IMR-90 (cell line): ENCODE measurements around the gene CMTR1. TPM values are rescaled to one million over a fixed set of nuclear protein-coding genes. Genes with fewer than 3 reads are reported as not detected.

Source experiments
- ATAC-seq: fragments of 200-7000 bp; cut with Tn5 transposase; 2 replicates; pipeline ENCODE4 v1.9.1; 2020; ENCODE audit warnings: low read depth, mild to moderate bottlenecking, moderate library complexity
- BruUV-seq: library from RNA; stranded (reverse); fragments of 400-500 nt; replicated peaks from 2 replicates; lab custom pipeline; 2021; lab: Mats Ljungman, UMichigan
- CTCF ChIA-PET: fragments of 300-600 bp; formaldehyde crosslinking; extraction: SDS; loops from one replicate; lab custom pipeline; 2021; ENCODE audit warnings: antibody characterized with exemption; lab: Yijun Ruan, JAX
- POLR2A ChIA-PET: fragments of 300-600 bp; sonication (Branson Sonifier 250); formaldehyde crosslinking; loops from one replicate; lab custom pipeline; 2022; ENCODE audit warnings: antibody characterized with exemption; ENCODE audit not compliant: unreplicated experiment; lab: Charles Lee
- DNase-seq: peaks from one replicate; pipeline ENCODE4 v3.0.0; 2013
- H2AFZ ChIP-seq: replicated peaks from 2 replicates; pipeline ENCODE3; 2013; ENCODE audit warnings: low read length, mild to moderate bottlenecking; ENCODE audit not compliant: poor library complexity
- H2AK5ac ChIP-seq: 2 replicates; pipeline ENCODE4 v1.6.1; 2013; ENCODE audit warnings: low read depth, low read length, inconsistent platforms
- H2AK9ac ChIP-seq: replicated peaks from 2 replicates; pipeline ENCODE3; 2013; ENCODE audit warnings: mild to moderate bottlenecking, low read depth, low read length, moderate library complexity; ENCODE audit not compliant: poor library complexity
- H2BK120ac ChIP-seq: 2 replicates; pipeline ENCODE4 v1.6.1; 2013; ENCODE audit warnings: low read depth, low read length, inconsistent platforms
- H2BK15ac ChIP-seq: 3 replicates; pipeline ENCODE4 v1.6.1; 2013; ENCODE audit warnings: low read depth, low read length, inconsistent platforms
- H2BK20ac ChIP-seq: 2 replicates; pipeline ENCODE4 v1.6.1; 2013; ENCODE audit warnings: low read depth, mild to moderate bottlenecking, inconsistent platforms, low read length, moderate library complexity
- H2BK5ac ChIP-seq: 2 replicates; pipeline ENCODE4 v1.6.1; 2013; ENCODE audit warnings: mild to moderate bottlenecking, low read depth, low read length, inconsistent platforms; ENCODE audit not compliant: poor library complexity, severe bottlenecking
- H3K14ac ChIP-seq: replicated peaks from 2 replicates; pipeline ENCODE4 v1.6.1; 2013; ENCODE audit warnings: low read depth, low read length, inconsistent platforms
- H3K18ac ChIP-seq: 2 replicates; pipeline ENCODE4 v1.6.1; 2013; ENCODE audit warnings: low read depth, low read length, control low read depth
- H3K23ac ChIP-seq: 2 replicates; pipeline ENCODE4 v1.6.1; 2013; ENCODE audit warnings: low read depth, low read length, inconsistent platforms
- H3K27ac ChIP-seq: 2 replicates; pipeline ENCODE4 v1.5.1; 2013; ENCODE audit warnings: mild to moderate bottlenecking, control low read depth, low read length; ENCODE audit not compliant: insufficient read depth
- H3K27me3 ChIP-seq: 2 replicates; pipeline ENCODE4 v1.6.1; 2013; ENCODE audit warnings: low read length; ENCODE audit not compliant: control insufficient read depth, insufficient read depth
- H3K36me3 ChIP-seq: 2 replicates; pipeline ENCODE4 v1.6.1; 2013; ENCODE audit warnings: low read length, mixed read lengths; ENCODE audit not compliant: control insufficient read depth, insufficient read depth
- H3K4ac ChIP-seq: 2 replicates; pipeline ENCODE4 v1.6.1; 2013; ENCODE audit warnings: low read depth, low read length, inconsistent platforms
- H3K4me1 ChIP-seq: 2 replicates; pipeline ENCODE4 v1.6.1; 2013; ENCODE audit warnings: low read length, mixed read lengths; ENCODE audit not compliant: control insufficient read depth, insufficient read depth
- H3K4me2 ChIP-seq: 2 replicates; pipeline ENCODE4 v1.6.1; 2013; ENCODE audit warnings: low read depth, mild to moderate bottlenecking, control low read depth, low read length, moderate library complexity
- H3K4me3 ChIP-seq: 2 replicates; pipeline ENCODE4 v1.5.1; 2013; ENCODE audit warnings: low read depth, mild to moderate bottlenecking, control low read depth, low read length, moderate library complexity; ENCODE audit not compliant: insufficient read depth
- H3K56ac ChIP-seq: 2 replicates; pipeline ENCODE4 v1.6.1; 2013; ENCODE audit warnings: low read length, inconsistent platforms; ENCODE audit not compliant: insufficient read depth; ENCODE audit errors: extremely low read depth
- H3K79me1 ChIP-seq, 2 experiments: 2 replicates each; pipeline ENCODE4 v1.6.1; 2013; ENCODE audit warnings: low read length in 2 of 2, inconsistent platforms in 1 of 2, low read depth in 1 of 2
- H3K9ac ChIP-seq: 2 replicates; pipeline ENCODE4 v1.6.1; 2013; ENCODE audit warnings: low read depth, low read length, control low read depth
- H3K9me1 ChIP-seq: 2 replicates; pipeline ENCODE4 v1.6.1; 2013; ENCODE audit warnings: low read length, inconsistent platforms; ENCODE audit not compliant: insufficient read depth
- H3K9me3 ChIP-seq: 2 replicates; pipeline ENCODE4 v1.6.1; 2013; ENCODE audit warnings: low read length; ENCODE audit not compliant: control insufficient read depth, insufficient read depth
- H4K20me1 ChIP-seq: 2 replicates; pipeline ENCODE4 v1.6.1; 2013; ENCODE audit warnings: low read length, inconsistent platforms; ENCODE audit not compliant: insufficient read depth
- H4K5ac ChIP-seq: 2 replicates; pipeline ENCODE4 v1.6.1; 2013; ENCODE audit warnings: mild to moderate bottlenecking, low read depth, low read length, control low read depth
- H4K8ac ChIP-seq, 2 experiments: 2 replicates each; pipeline ENCODE4 v1.6.1; 2013; ENCODE audit warnings: low read depth in 2 of 2, low read length in 2 of 2, control low read depth in 1 of 2, inconsistent platforms in 1 of 2
- H4K91ac ChIP-seq: 2 replicates; pipeline ENCODE4 v1.6.1; 2013; ENCODE audit warnings: low read depth, low read length, inconsistent platforms; ENCODE audit not compliant: insufficient read depth
- BHLHE40 ChIP-seq: fragments of 150-350 bp; IDR thresholded peaks from 2 replicates; pipeline ENCODE4 v1.6.1; 2016; ENCODE audit warnings: mild to moderate bottlenecking, low read depth, low read length
- CEBPB ChIP-seq: IDR thresholded peaks from 2 replicates; pipeline ENCODE4 v1.6.1; 2012; ENCODE audit warnings: low read depth, low read length, improper control_type of control experiment
- CHD1 ChIP-seq: IDR thresholded peaks from 2 replicates; pipeline ENCODE4 v1.6.1; 2012; ENCODE audit warnings: low read depth, low read length, improper control_type of control experiment
- FOS ChIP-seq: fragments of 150-350 bp; IDR thresholded peaks from 2 replicates; pipeline ENCODE4 v1.6.1; 2016; ENCODE audit warnings: low read depth, low read length
- MAFK ChIP-seq: IDR thresholded peaks from 2 replicates; pipeline ENCODE4 v1.6.1; 2012; ENCODE audit warnings: low read depth, low read length, improper control_type of control experiment
- MXI1 ChIP-seq: IDR thresholded peaks from 2 replicates; pipeline ENCODE4 v1.6.1; 2012; ENCODE audit warnings: low read depth, mild to moderate bottlenecking, low read length, moderate library complexity, borderline replicate concordance
- NFE2L2 ChIP-seq: fragments of 150-350 bp; IDR thresholded peaks from 2 replicates; pipeline ENCODE4 v1.6.1; 2016; ENCODE audit warnings: low read depth, mild to moderate bottlenecking, low read length
- RAD21 ChIP-seq: IDR thresholded peaks from 2 replicates; pipeline ENCODE4 v1.6.1; 2012; ENCODE audit warnings: low read length, improper control_type of control experiment
- RCOR1 ChIP-seq: IDR thresholded peaks from 2 replicates; pipeline ENCODE4 v1.6.1; 2012; ENCODE audit warnings: mild to moderate bottlenecking, low read length, improper control_type of control experiment; ENCODE audit not compliant: insufficient replicate concordance
- RFX5 ChIP-seq: IDR thresholded peaks from 2 replicates; pipeline ENCODE4 v1.8.0; 2012; ENCODE audit warnings: low read depth, mild to moderate bottlenecking, low read length, moderate library complexity
- SMC3 ChIP-seq: fragments of 150-350 bp; IDR thresholded peaks from 2 replicates; pipeline ENCODE4 v1.6.1; 2016; ENCODE audit warnings: low read depth, mild to moderate bottlenecking, antibody characterized with exemption, low read length, moderate library complexity
- WGBS, 2 experiments: methylation state at CpG; one replicate each; pipeline versions ENCODE4 v1.1.5 to v1.1.7; 2013; ENCODE audit warnings: missing lambda C conversion rate in 2 of 2; ENCODE audit not compliant: insufficient read length in 1 of 2; ENCODE audit errors: extremely low coverage in 2 of 2; 5-methylcytosine and 5-hydroxymethylcytosine counted together
- dilution Hi-C: fragments of 300-500 bp; cut with HindIII; formaldehyde crosslinking; loops from one replicate; pipeline ENCODE4 v1.14.3; 2018; ENCODE audit warnings: low sequenced_read_pairs; ENCODE audit not compliant: unreplicated experiment
- in situ Hi-C: fragments of 300-500 bp; cut with MboI; formaldehyde crosslinking; loops from 3 replicates; pipeline ENCODE4 v1.14.3; 2019; ENCODE audit warnings: low sequenced_read_pairs, inconsistent platforms, mixed read lengths
- intact Hi-C: fragments of 100-400 bp; cut with micrococcal nuclease; formaldehyde crosslinking; loops from 2 replicates; pipeline ENCODE4 v1.10.0; 2022
- polyA plus RNA-seq, 3 experiments: library from polyadenylated mRNA; depleted of rRNA; stranded (reverse); fragments of >200 nt; gene quantifications; 2 replicates each; pipeline ENCODE4 v1.2.3, GENCODE V29; 2012; ENCODE audit warnings: low replicate concordance in 1 of 3
- total RNA-seq: library from RNA; depleted of rRNA; stranded (reverse); fragments of >200 nt; gene quantifications from 2 replicates; pipeline ENCODE4 v1.2.3, GENCODE V29; 2012
- TF ChIP-seq, protein P1 (sequence below): fragments of 150-350 bp; IDR thresholded peaks from 2 replicates; pipeline ENCODE4 v1.6.1; 2017; ENCODE audit warnings: mild to moderate bottlenecking, antibody characterized with exemption, low read length, low read depth
- TF ChIP-seq, protein P2 (sequence below): conservative IDR thresholded peaks from 2 replicates; pipeline ENCODE4 v1.5.1; 2012; ENCODE audit warnings: mild to moderate bottlenecking, low read depth, low read length, improper control_type of control experiment

The CMTR1 gene
- total and polyA plus RNA-seq, 2 of the 4 experiments (the other 2 are of a cell fraction), result 22.6 to 30.1 TPM

DNA sequence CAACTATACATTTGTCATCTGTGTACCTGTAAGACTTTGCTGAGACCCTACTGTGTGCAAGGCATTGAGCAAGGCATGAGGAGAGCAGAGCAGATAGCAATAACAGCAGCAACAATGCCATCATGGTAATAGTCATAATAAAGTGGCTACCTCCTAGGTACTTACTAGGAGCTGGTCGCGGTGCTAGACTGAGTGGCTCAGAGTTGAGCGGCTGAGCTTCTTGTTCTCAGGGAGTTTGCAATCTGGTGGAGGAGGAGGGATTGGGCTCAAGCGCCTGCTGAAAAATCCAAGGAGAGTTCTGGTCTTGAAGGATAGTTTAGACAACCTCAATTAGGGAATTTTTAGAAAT, 91.9 kb downstream of the CMTR1 start (continued):
- TF ChIP-seq, protein P1, sequence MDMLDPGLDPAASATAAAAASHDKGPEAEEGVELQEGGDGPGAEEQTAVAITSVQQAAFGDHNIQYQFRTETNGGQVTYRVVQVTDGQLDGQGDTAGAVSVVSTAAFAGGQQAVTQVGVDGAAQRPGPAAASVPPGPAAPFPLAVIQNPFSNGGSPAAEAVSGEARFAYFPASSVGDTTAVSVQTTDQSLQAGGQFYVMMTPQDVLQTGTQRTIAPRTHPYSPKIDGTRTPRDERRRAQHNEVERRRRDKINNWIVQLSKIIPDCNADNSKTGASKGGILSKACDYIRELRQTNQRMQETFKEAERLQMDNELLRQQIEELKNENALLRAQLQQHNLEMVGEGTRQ, result no peak
- no peak for TF ChIP-seq CEBPB

DNA sequence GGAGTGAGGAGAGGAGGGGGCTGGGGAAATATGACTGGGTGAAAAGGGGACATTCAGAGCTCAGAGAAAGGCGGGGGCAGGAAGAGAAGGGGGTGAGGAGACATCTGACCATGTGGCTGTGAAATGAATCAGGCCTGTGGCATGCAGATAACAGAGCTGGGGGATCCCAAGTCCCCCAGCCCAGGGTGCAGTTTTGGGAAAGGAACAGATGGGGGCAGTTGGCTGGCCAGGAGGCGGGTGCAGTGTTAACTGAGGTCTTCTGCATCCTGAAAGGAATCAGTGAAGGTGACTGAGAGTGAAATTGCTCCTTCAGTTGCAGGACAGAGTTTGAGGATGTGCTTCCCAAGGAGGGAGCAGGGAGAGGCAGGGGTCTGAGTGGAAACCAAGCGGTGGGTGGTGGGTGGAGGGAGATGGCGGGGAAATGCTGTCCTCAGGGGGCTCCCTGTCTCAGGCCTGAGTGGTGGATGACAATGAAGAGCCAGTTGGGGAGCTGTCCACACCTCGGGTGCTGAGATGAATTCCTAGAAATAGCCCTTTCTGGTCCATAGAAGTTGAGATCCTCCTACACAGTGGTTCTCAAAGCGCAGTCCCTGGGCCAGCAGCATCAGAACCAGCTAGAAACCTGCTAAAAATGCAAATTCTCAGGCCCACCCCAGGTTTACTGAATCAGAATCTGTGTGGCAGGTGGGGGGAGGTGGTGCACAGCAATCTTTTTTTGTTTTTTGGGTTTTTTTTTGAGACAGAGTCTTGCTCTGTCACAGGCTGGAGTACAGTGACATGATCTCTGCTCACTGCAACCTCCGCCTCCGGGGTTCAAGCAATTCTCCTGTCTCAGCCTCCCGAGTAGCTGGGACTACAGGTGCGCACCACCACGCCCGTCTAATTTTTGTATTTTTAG, 92.7 kb downstream of the CMTR1 start:
- Histone ChIP-seq H3K9ac (no peak overlapping the region), H3K56ac (no peak overlapping the region), H4K91ac (no peak overlapping the region), H3K4me3 (no peak overlapping the region), H2AK9ac (peak overlapping the region; percentile 1), H3K9me3 (no peaks in the 10 kb centered on the region), H3K79me1 (no peaks in the 10 kb centered on the region), H4K8ac (no peak overlapping the region), H3K27ac (no peak overlapping the region), H2AK5ac (no peak overlapping the region), H2BK5ac (no peak overlapping the region), H3K4me1 (peaks cover 5% of the 10 kb centered on the region), H3K9me1 (peaks cover 9% of the 10 kb centered on the region), H3K14ac (no peak overlapping the region), H3K23ac (no peak overlapping the region), H3K27me3 (peaks cover 51% of the 10 kb centered on the region), H3K36me3 (no peaks in the 10 kb centered on the region), H2BK20ac (no peak overlapping the region), H3K18ac (no peak overlapping the region), H2BK120ac (no peak overlapping the region), H4K20me1 (peaks cover 16% of the 10 kb centered on the region), H2AFZ (no peak overlapping the region), H2BK15ac (no peak overlapping the region), H3K4me2 (no peak overlapping the region), H4K5ac (no peak overlapping the region), H3K4ac (no peak overlapping the region)
- intact Hi-C loops, result no loop called here
- no TSS peak for BruUV-seq
- POLR2A ChIA-PET, result no interaction called here
- dilution Hi-C loops, result no loop called here
- CTCF ChIA-PET, result no interaction called here
- DNase-seq (peak; percentile 41), ATAC-seq (peak; percentile 69)
- WGBS, 2 experiments, result 58% methylated on average over 2 of the region's 12 CpGs; no CpG with 5 or more reads in 1 of the 2 experiments
- in situ Hi-C loops, result no loop called here
- no peak for TF ChIP-seq BHLHE40
- no peak for TF ChIP-seq NFE2L2
- TF ChIP-seq FOS, result no peak
- TF ChIP-seq MAFK, result no peak
- no peak for TF ChIP-seq RCOR1
- TF ChIP-seq, protein P2, sequence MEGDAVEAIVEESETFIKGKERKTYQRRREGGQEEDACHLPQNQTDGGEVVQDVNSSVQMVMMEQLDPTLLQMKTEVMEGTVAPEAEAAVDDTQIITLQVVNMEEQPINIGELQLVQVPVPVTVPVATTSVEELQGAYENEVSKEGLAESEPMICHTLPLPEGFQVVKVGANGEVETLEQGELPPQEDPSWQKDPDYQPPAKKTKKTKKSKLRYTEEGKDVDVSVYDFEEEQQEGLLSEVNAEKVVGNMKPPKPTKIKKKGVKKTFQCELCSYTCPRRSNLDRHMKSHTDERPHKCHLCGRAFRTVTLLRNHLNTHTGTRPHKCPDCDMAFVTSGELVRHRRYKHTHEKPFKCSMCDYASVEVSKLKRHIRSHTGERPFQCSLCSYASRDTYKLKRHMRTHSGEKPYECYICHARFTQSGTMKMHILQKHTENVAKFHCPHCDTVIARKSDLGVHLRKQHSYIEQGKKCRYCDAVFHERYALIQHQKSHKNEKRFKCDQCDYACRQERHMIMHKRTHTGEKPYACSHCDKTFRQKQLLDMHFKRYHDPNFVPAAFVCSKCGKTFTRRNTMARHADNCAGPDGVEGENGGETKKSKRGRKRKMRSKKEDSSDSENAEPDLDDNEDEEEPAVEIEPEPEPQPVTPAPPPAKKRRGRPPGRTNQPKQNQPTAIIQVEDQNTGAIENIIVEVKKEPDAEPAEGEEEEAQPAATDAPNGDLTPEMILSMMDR, result no peak
- no peak for TF ChIP-seq SMC3
- TF ChIP-seq RAD21, result no peak
- no peak for TF ChIP-seq CHD1
- TF ChIP-seq, protein P1, result no peak
- TF ChIP-seq RFX5, result no peak
- no peak for TF ChIP-seq MXI1
